ENCODE data around the gene LRRC27.

Gene LRRC27

DNA sequence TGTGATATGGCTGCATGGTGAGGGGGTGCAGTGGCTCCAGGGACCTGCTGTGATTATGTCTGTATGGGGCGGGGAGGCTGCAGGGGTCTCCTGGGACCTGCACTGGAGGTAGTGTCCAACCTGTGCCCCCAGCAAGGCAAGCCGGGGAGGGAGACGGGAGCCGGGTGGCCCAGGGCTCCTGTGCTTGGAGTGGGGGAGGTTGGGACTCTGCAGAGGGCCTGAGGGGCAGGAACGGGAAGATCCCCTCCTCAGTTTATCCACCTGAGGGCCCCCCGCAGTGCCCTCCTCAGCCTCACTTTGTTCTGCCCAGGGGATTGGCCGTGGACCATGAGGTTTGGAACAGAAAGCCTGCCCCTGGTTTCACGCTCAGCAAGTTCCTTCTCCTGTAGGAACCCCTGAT, 42.2 kb downstream of the LRRC27 start:
- no peak overlapping the region for H3K4me2 ChIP-seq (ENCODE audit: low read depth, low read length, poor library complexity, severe bottlenecking)

GRCh38 chr10:132374612-132375011, 42.6 kb downstream of the LRRC27 start:
- no peaks in the 10 kb centered on the region for H3K36me3 ChIP-seq (ENCODE audit: low read length)
- H3K4me2 ChIP-seq (ENCODE audit: low read depth, low read length, poor library complexity, severe bottlenecking) = no peak overlapping the region
- H3K27me3 ChIP-seq (ENCODE audit: low read length) = no peaks in the 10 kb centered on the region
- no peak overlapping the region for H3K4me3 ChIP-seq (ENCODE audit: insufficient read depth, low read length, poor library complexity, severe bottlenecking)
- no peaks in the 10 kb centered on the region for H3K9me2 ChIP-seq (replicated peaks; ENCODE audit: insufficient read depth, low read length)
- H3K9ac ChIP-seq (ENCODE audit: low read length) = no peak overlapping the region
- H3K9me3 ChIP-seq (ENCODE audit: insufficient read depth, low read length) = no peaks in the 10 kb centered on the region
- H4K20me1 ChIP-seq (ENCODE audit: low read depth, low read length) = no peaks in the 10 kb centered on the region
- H2AFZ ChIP-seq (ENCODE audit: low read depth, low read length, severe bottlenecking) = no peak overlapping the region
- H3K79me2 ChIP-seq (ENCODE audit: insufficient read depth, low read length) = no peaks in the 10 kb centered on the region
- no peak overlapping the region for H3K27ac ChIP-seq (ENCODE audit: low read depth, low read length)
- no peaks in the 10 kb centered on the region for H3F3A ChIP-seq (ENCODE audit: insufficient read depth)
- TF ChIP-seq, protein P1, sequence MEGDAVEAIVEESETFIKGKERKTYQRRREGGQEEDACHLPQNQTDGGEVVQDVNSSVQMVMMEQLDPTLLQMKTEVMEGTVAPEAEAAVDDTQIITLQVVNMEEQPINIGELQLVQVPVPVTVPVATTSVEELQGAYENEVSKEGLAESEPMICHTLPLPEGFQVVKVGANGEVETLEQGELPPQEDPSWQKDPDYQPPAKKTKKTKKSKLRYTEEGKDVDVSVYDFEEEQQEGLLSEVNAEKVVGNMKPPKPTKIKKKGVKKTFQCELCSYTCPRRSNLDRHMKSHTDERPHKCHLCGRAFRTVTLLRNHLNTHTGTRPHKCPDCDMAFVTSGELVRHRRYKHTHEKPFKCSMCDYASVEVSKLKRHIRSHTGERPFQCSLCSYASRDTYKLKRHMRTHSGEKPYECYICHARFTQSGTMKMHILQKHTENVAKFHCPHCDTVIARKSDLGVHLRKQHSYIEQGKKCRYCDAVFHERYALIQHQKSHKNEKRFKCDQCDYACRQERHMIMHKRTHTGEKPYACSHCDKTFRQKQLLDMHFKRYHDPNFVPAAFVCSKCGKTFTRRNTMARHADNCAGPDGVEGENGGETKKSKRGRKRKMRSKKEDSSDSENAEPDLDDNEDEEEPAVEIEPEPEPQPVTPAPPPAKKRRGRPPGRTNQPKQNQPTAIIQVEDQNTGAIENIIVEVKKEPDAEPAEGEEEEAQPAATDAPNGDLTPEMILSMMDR (IDR thresholded peaks at IDR 0.05; ENCODE audit: insufficient read depth, low read length, poor library complexity, severe bottlenecking) = no peak
- no peak for TF ChIP-seq EZH2phosphoT487 (conservative IDR thresholded peaks at IDR 0.05; ENCODE audit: low read length)

More for the DNA sequence above, 42.2 kb downstream of the LRRC27 start:
- no peak overlapping the region for H3K4me3 ChIP-seq (ENCODE audit: insufficient read depth, low read length, poor library complexity, severe bottlenecking)
- H3K27ac ChIP-seq (ENCODE audit: low read depth, low read length) = no peak overlapping the region
- H4K20me1 ChIP-seq (ENCODE audit: low read depth, low read length) = no peaks in the 10 kb centered on the region
- no peak overlapping the region for H2AFZ ChIP-seq (ENCODE audit: low read depth, low read length, severe bottlenecking)
- no peak overlapping the region for H3K9ac ChIP-seq (ENCODE audit: low read length)
- H3K9me2 ChIP-seq (replicated peaks; ENCODE audit: insufficient read depth, low read length) = no peaks in the 10 kb centered on the region
- H3F3A ChIP-seq (ENCODE audit: insufficient read depth) = no peaks in the 10 kb centered on the region
- H3K79me2 ChIP-seq (ENCODE audit: insufficient read depth, low read length) = no peaks in the 10 kb centered on the region
- H3K36me3 ChIP-seq (ENCODE audit: low read length) = no peaks in the 10 kb centered on the region
- no peak for TF ChIP-seq EZH2phosphoT487 (conservative IDR thresholded peaks at IDR 0.05; ENCODE audit: low read length)
- TF ChIP-seq, protein P1 (IDR thresholded peaks at IDR 0.05; ENCODE audit: insufficient read depth, low read length, poor library complexity, severe bottlenecking) = no peak
- no peaks in the 10 kb centered on the region for H3K27me3 ChIP-seq (ENCODE audit: low read length)
- H3K9me3 ChIP-seq (ENCODE audit: insufficient read depth, low read length) = no peaks in the 10 kb centered on the region

- H3K4me2 ChIP-seq (ENCODE audit: low read depth, low read length, poor library complexity, severe bottlenecking) = no peak overlapping the region
- H3K79me2 ChIP-seq (ENCODE audit: insufficient read depth, low read length) = no peaks in the 10 kb centered on the region
- TF ChIP-seq EZH2phosphoT487 (conservative IDR thresholded peaks at IDR 0.05; ENCODE audit: low read length) = no peak
- TF ChIP-seq, protein P1 (IDR thresholded peaks at IDR 0.05; ENCODE audit: insufficient read depth, low read length, poor library complexity, severe bottlenecking) = no peak
- H3K36me3 ChIP-seq (ENCODE audit: low read length) = no peaks in the 10 kb centered on the region
- no peak overlapping the region for H3K4me3 ChIP-seq (ENCODE audit: insufficient read depth, low read length, poor library complexity, severe bottlenecking)
- no peak overlapping the region for H3K9ac ChIP-seq (ENCODE audit: low read length)
- H3K9me3 ChIP-seq (ENCODE audit: insufficient read depth, low read length) = no peaks in the 10 kb centered on the region
- no peak overlapping the region for H2AFZ ChIP-seq (ENCODE audit: low read depth, low read length, severe bottlenecking)
- H3K27ac ChIP-seq (ENCODE audit: low read depth, low read length) = no peak overlapping the region
- H3K27me3 ChIP-seq (ENCODE audit: low read length) = no peaks in the 10 kb centered on the region
- no peaks in the 10 kb centered on the region for H3F3A ChIP-seq (ENCODE audit: insufficient read depth)
- H3K9me2 ChIP-seq (replicated peaks; ENCODE audit: insufficient read depth, low read length) = no peaks in the 10 kb centered on the region
- H4K20me1 ChIP-seq (ENCODE audit: low read depth, low read length) = no peaks in the 10 kb centered on the region
Measured at GRCh38 chr10:132375116-132375794, 43.3 kb downstream of the LRRC27 start.

All from SU-DHL-6 (cell line).